Liver (tissue), 9 donors: Measurements from ENCODE around the gene GCNT1. TPM values are rescaled to one million over a fixed set of nuclear protein-coding genes. Genes with fewer than 3 reads are reported as not detected.
"Not testable (repeated sequence)": the region's sequence is repeated elsewhere in the genome, so short reads cannot be mapped to it uniquely, and the experiment has no call there.

Experiments
- DNase-seq: peaks from one replicate; pipeline ENCODE4 v3.0.0-alpha.2; 2017; ENCODE audit warnings: low spot score
- H3K27ac ChIP-seq, 2 donors: one replicate each; pipeline ENCODE4 v1.7.0; 2013; ENCODE audit warnings: inconsistent platforms in 2 of 2, low read length in 2 of 2, control low read depth in 1 of 2, low read depth in 1 of 2, mild to moderate bottlenecking in 1 of 2
- H3K27me3 ChIP-seq, 4 donors: one replicate each; pipeline versions ENCODE4 v1.6.1 to v1.7.0; 2013; ENCODE audit warnings: low read length in 3 of 4, inconsistent platforms in 1 of 4, mild to moderate bottlenecking in 1 of 4, moderate library complexity in 1 of 4; ENCODE audit not compliant: control insufficient read depth in 4 of 4, insufficient read depth in 4 of 4
- H3K36me3 ChIP-seq, 4 donors: one replicate each; pipeline versions ENCODE4 v1.6.1 to v1.7.0; 2013; ENCODE audit warnings: low read length in 3 of 4, mild to moderate bottlenecking in 3 of 4, low read depth in 1 of 4, moderate library complexity in 1 of 4; ENCODE audit not compliant: control insufficient read depth in 4 of 4, insufficient read depth in 3 of 4
- H3K4me1 ChIP-seq, 4 donors: one replicate each; pipeline versions ENCODE4 v1.6.1 to v1.7.0; 2013; ENCODE audit warnings: low read length in 3 of 4, mild to moderate bottlenecking in 3 of 4, moderate library complexity in 1 of 4; ENCODE audit not compliant: control insufficient read depth in 4 of 4, insufficient read depth in 4 of 4
- H3K4me3 ChIP-seq, 3 donors: one replicate each; pipeline versions ENCODE4 v1.6.1 to v1.7.0; 2013; ENCODE audit warnings: low read length in 3 of 3, control low read depth in 1 of 3, low read depth in 1 of 3, mild to moderate bottlenecking in 1 of 3
- H3K9ac ChIP-seq, 2 donors: one replicate each; pipeline ENCODE4 v1.7.0; 2013; ENCODE audit warnings: low read length in 2 of 2, mild to moderate bottlenecking in 2 of 2, moderate library complexity in 2 of 2, control low read depth in 1 of 2, low read depth in 1 of 2
- H3K9me3 ChIP-seq, 4 donors: one replicate each; pipeline versions ENCODE4 v1.6.1 to v1.7.0; 2013; ENCODE audit warnings: low read length in 3 of 4; ENCODE audit not compliant: control insufficient read depth in 4 of 4
- CTCF ChIP-seq: fragments of 150-350 bp; IDR thresholded peaks from 2 replicates; pipeline ENCODE4 v1.5.1; 2017; ENCODE audit warnings: improper control_type of control experiment, low read depth, low read length; ENCODE audit not compliant: missing input control
- FOXA2 ChIP-seq: IDR thresholded peaks from 2 replicates; pipeline ENCODE4 v1.6.1; 2016; ENCODE audit warnings: antibody characterized with exemption
- GABPA ChIP-seq, 2 donors: IDR thresholded peaks in 1 of 2; conservative IDR thresholded peaks in 1 of 2; 2 replicates each; pipeline ENCODE4 v1.6.1; 2016; ENCODE audit warnings: antibody characterized with exemption in 2 of 2, mild to moderate bottlenecking in 1 of 2, moderate library complexity in 1 of 2
- HNF4G ChIP-seq: IDR thresholded peaks from 2 replicates; pipeline ENCODE4 v1.6.1; 2016; ENCODE audit warnings: antibody characterized with exemption
- JUND ChIP-seq, 2 donors: IDR thresholded peaks; 2 replicates each; pipeline ENCODE4 v1.6.1; 2016; ENCODE audit warnings: antibody characterized with exemption in 2 of 2
- NR2F2 ChIP-seq: IDR thresholded peaks from 2 replicates; pipeline ENCODE4 v1.6.1; 2016; ENCODE audit warnings: antibody characterized with exemption
- RAD21 ChIP-seq, 2 donors: IDR thresholded peaks; 2 replicates each; pipeline ENCODE4 v1.6.1; 2016; ENCODE audit warnings: antibody characterized with exemption in 2 of 2, mild to moderate bottlenecking in 2 of 2
- RXRA ChIP-seq, 2 donors: IDR thresholded peaks; 2 replicates each; pipeline ENCODE4 v1.6.1; 2017 to 2018; ENCODE audit warnings: antibody characterized with exemption in 2 of 2, mild to moderate bottlenecking in 1 of 2
- SP1 ChIP-seq: IDR thresholded peaks from 2 replicates; pipeline ENCODE4 v1.6.1; 2018; ENCODE audit warnings: antibody characterized with exemption, mild to moderate bottlenecking
- WGBS: extraction: QIAGEN DNeasy Blood & Tissue Kit; methylation state at CpG from one replicate; pipeline ENCODE4 v1.1.7; 2013; 5-methylcytosine and 5-hydroxymethylcytosine counted together
- polyA plus RNA-seq, 2 donors: library from polyadenylated mRNA; stranded (reverse) in 1 of 2; unstranded in 1 of 2; fragments of 200-250 nt in 1 of 2; fragments of >200 nt in 1 of 2; fragmentation: Nextera tagmentation in 1 of 2; extraction: Ambion mirVana in 1 of 2; gene quantifications; one replicate each; pipeline versions ENCODE4 v1.2.1 to v1.2.3, GENCODE V29; 2013 to 2015
- total RNA-seq, 2 donors: library from RNA; depleted of rRNA; stranded (reverse); fragments of >200 nt; gene quantifications; one replicate each; pipeline ENCODE4 v1.2.3, GENCODE V29; 2014
- TF ChIP-seq, protein P1 (sequence below): IDR thresholded peaks from 2 replicates; pipeline ENCODE4 v1.6.1; 2016; ENCODE audit warnings: antibody characterized with exemption
- TF ChIP-seq, protein P2 (sequence below): IDR thresholded peaks from 2 replicates; pipeline ENCODE4 v1.6.1; 2016; ENCODE audit warnings: antibody characterized with exemption
- TF ChIP-seq, protein P3 (sequence below): IDR thresholded peaks from 2 replicates; pipeline ENCODE4 v1.6.1; 2016; ENCODE audit warnings: antibody characterized with exemption, mild to moderate bottlenecking
- donor health status: healthy.
- donor health status: healthy.
- donor health status: healthy.
- donor health status: healthy.
- donor health status: healthy.

The GCNT1 gene
- total and polyA plus RNA-seq, 4 donors, result 0.82 to 4.3 (median 2.6) TPM

DNA sequence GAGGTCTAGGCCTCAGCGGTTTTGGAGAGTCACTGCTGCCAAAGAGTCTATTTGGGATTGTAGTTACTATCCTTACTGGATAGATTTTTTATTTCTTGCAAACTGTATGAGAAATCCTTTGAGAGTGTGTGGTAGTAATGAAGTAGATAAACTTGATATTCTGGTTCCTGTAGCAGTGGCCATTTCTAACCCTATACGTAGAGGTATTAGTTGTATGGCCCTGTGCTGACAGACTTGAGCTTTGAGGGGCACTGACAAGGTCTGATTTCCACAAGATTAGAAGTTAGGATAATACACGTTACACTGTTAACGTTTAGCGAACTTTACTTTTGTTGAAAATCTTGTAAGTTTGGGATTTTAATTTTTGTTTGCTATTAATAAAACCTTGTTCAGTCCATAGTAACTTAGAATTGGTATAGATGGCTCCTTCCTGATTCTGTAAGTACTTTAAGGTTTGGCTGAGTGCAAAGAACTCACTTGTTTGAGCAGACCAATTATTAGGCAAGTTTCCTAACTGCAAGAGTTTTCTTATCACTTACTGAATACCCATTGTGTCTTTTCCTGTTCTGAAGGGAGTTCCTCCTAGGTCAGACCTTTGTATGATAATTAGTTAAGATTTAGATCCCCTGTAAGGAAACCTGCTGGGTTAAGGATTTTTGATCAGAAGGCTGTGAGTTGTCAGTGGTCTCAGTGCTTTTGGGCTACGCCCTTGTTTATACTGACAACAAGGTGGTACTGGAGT is 31.4 kb downstream of the GCNT1 start:
- no peak for TF ChIP-seq GABPA (IDR thresholded peaks at IDR 0.05 in 1 of 2, conservative IDR thresholded peaks at IDR 0.05 in 1 of 2)
- TF ChIP-seq JUND (IDR thresholded peaks at IDR 0.05), result no peak
- TF ChIP-seq, protein P1, sequence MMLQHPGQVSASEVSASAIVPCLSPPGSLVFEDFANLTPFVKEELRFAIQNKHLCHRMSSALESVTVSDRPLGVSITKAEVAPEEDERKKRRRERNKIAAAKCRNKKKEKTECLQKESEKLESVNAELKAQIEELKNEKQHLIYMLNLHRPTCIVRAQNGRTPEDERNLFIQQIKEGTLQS, result no peak
- no peak for DNase-seq
- Histone ChIP-seq H3K36me3 (no peaks in the 10 kb centered on the region), H3K27ac (no peak overlapping the region), H3K9me3 (no peaks in the 10 kb centered on the region), H3K4me1 (no peaks in the 10 kb centered on the region), H3K4me3 (no peak overlapping the region), H3K27me3 (no peaks in the 10 kb centered on the region), H3K9ac (no peak overlapping the region)
- WGBS, result 83% methylated on average over 6 of the region's 6 CpGs

DNA sequence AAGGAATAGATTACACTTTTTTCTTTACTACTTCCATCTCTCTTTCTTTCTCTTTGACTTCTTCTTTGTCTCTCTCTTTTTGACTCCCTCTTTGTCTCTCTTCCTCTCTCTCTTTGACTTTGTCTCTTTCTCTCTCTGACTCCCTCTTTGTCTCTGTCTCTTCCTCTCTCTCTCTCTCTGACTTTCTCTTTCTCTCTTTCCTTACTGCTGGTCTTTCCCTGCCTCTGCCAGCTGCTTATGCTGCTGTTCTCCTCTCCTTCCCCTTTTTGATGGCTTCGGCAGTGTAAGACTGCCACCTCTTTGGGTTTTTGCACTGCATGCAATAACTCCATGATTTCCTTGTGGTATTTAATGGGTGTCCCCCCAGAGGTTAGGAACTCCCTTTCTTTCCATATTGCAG is 32.1 kb downstream of the GCNT1 start:
- H3K4me3 ChIP-seq, H3K9me3 ChIP-seq, DNase-seq, H3K27me3 ChIP-seq, H3K27ac ChIP-seq, H3K9ac ChIP-seq, H3K36me3 ChIP-seq, H3K4me1 ChIP-seq: not testable (repeated sequence)
- 65% methylated on average over 1 of the region's 1 CpG for WGBS

DNA sequence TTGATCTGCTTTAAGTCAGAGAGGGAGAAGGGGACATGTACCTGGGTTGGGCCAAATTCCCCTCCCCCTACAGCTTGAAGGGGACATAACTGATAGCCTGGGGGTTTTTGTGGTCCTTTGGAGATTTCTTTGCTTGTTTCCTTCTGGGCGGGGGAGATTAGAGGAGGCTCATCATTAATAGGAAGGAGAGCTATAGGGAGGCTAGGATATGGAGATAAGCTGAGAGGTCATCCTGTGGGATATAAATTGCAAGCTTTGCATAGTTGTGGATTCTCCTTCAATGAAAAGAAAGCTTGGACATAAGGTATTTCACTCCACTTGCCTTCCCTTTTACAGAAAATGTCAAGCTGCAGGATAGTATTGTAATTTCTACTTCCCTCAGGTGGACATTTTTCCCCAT is 34.5 kb downstream of the GCNT1 start:
- not testable (repeated sequence) for H3K27ac ChIP-seq, H3K36me3 ChIP-seq, DNase-seq, H3K4me1 ChIP-seq, H3K9ac ChIP-seq, H3K27me3 ChIP-seq, H3K4me3 ChIP-seq, H3K9me3 ChIP-seq
- 82% methylated on average over 1 of the region's 1 CpG for WGBS

GRCh38 chr9:76500061-76500460 is 41.1 kb downstream of the GCNT1 start:
- TF ChIP-seq RAD21 (IDR thresholded peaks at IDR 0.05) (no peak), GABPA (IDR thresholded peaks at IDR 0.05 in 1 of 2, conservative IDR thresholded peaks at IDR 0.05 in 1 of 2) (no peak), HNF4G (no peak)
- no peak for DNase-seq
- 98% methylated on average over 1 of the region's 1 CpG for WGBS

GRCh38 chr9:76502746-76503145 is 43.8 kb downstream of the GCNT1 start:
- H3K4me1 ChIP-seq, result peaks cover 0 to 1% (median 0%) of the 10 kb centered on the region in 4 donors
- 91% methylated on average over 6 of the region's 6 CpGs for whole genome bisulfite sequencing
- H3K9ac ChIP-seq, result no peak overlapping the region
- H3K27me3 ChIP-seq, result no peaks in the 10 kb centered on the region
- no peak overlapping the region for H3K27ac ChIP-seq
- no peak overlapping the region for H3K4me3 ChIP-seq
- no peaks in the 10 kb centered on the region for H3K9me3 ChIP-seq
- H3K36me3 ChIP-seq, result peaks cover 0 to 2% (median 0%) of the 10 kb centered on the region in 4 donors
- no peak for DNase-seq
- TF ChIP-seq, protein P2, sequence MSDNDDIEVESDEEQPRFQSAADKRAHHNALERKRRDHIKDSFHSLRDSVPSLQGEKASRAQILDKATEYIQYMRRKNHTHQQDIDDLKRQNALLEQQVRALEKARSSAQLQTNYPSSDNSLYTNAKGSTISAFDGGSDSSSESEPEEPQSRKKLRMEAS, result no peak
- no peak for TF ChIP-seq FOXA2
- TF ChIP-seq SP1, result no peak
- TF ChIP-seq CTCF, result no peak
- TF ChIP-seq, protein P3, sequence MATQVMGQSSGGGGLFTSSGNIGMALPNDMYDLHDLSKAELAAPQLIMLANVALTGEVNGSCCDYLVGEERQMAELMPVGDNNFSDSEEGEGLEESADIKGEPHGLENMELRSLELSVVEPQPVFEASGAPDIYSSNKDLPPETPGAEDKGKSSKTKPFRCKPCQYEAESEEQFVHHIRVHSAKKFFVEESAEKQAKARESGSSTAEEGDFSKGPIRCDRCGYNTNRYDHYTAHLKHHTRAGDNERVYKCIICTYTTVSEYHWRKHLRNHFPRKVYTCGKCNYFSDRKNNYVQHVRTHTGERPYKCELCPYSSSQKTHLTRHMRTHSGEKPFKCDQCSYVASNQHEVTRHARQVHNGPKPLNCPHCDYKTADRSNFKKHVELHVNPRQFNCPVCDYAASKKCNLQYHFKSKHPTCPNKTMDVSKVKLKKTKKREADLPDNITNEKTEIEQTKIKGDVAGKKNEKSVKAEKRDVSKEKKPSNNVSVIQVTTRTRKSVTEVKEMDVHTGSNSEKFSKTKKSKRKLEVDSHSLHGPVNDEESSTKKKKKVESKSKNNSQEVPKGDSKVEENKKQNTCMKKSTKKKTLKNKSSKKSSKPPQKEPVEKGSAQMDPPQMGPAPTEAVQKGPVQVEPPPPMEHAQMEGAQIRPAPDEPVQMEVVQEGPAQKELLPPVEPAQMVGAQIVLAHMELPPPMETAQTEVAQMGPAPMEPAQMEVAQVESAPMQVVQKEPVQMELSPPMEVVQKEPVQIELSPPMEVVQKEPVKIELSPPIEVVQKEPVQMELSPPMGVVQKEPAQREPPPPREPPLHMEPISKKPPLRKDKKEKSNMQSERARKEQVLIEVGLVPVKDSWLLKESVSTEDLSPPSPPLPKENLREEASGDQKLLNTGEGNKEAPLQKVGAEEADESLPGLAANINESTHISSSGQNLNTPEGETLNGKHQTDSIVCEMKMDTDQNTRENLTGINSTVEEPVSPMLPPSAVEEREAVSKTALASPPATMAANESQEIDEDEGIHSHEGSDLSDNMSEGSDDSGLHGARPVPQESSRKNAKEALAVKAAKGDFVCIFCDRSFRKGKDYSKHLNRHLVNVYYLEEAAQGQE, result no peak
- TF ChIP-seq HNF4G, result no peak
- TF ChIP-seq, protein P1, result no peak
- TF ChIP-seq NR2F2, result no peak
- no peak for TF ChIP-seq RXRA (IDR thresholded peaks at IDR 0.05)

More at GRCh38 chr9:76500061-76500460, 41.1 kb downstream of the GCNT1 start:
- H3K9me3 ChIP-seq, result no peaks in the 10 kb centered on the region
- peaks cover 0 to 1% (median 0%) of the 10 kb centered on the region in 4 donors for H3K4me1 ChIP-seq
- peaks cover 0 to 2% (median 0%) of the 10 kb centered on the region in 4 donors for H3K36me3 ChIP-seq
- no peak overlapping the region for H3K27ac ChIP-seq
- no peaks in the 10 kb centered on the region for H3K27me3 ChIP-seq
- H3K9ac ChIP-seq, result no peak overlapping the region
- H3K4me3 ChIP-seq, result no peak overlapping the region
